HCT116 (cell line): ENCODE data around the gene MCRIP1.

ENCODE experiments used
- ATF3 ChIP-seq: IDR thresholded peaks from 2 replicates; pipeline ENCODE4 v1.6.1; 2012
- EZH2 ChIP-seq: fragments of 200-600 bp; sonication (generic); IDR thresholded peaks from 2 replicates; pipeline ENCODE4 v1.6.1; 2017; ENCODE audit warnings: antibody characterized with exemption, mixed run types
- FOSL1 ChIP-seq: IDR thresholded peaks from 2 replicates; pipeline ENCODE4 v1.6.1; 2012; ENCODE audit warnings: low read depth
- JUND ChIP-seq: IDR thresholded peaks from 2 replicates; pipeline ENCODE4 v1.6.1; 2012
- MAX ChIP-seq: IDR thresholded peaks from 2 replicates; pipeline ENCODE4 v1.6.1; 2012
- POLR2AphosphoS5 ChIP-seq: IDR thresholded peaks from 2 replicates; pipeline ENCODE4 v1.6.1; 2011; ENCODE audit warnings: mild to moderate bottlenecking, low read depth, low read length, moderate library complexity
- YY1 ChIP-seq: IDR thresholded peaks from 2 replicates; pipeline ENCODE4 v1.6.1; 2011; ENCODE audit warnings: low read length, low read depth, moderate library complexity, mild to moderate bottlenecking; ENCODE audit not compliant: insufficient replicate concordance; ENCODE audit errors: extremely low read depth
- TF ChIP-seq, protein P1 (sequence below), 3 experiments: fragments of 200-600 bp in 1 of 3; sonication (generic) in 1 of 3; IDR thresholded peaks in 2 of 3; conservative IDR thresholded peaks in 1 of 3; 2 replicates each; pipeline ENCODE4 v1.5.1; 2012 to 2017; ENCODE audit warnings: low read depth in 2 of 3, low read length in 2 of 3, antibody characterized with exemption in 1 of 3, borderline replicate concordance in 1 of 3, control low read depth in 1 of 3, mild to moderate bottlenecking in 1 of 3, mixed read lengths in 1 of 3, mixed run types in 1 of 3, moderate library complexity in 1 of 3; ENCODE audit not compliant: insufficient read depth in 1 of 3
- TF ChIP-seq, protein P2 (sequence below): IDR thresholded peaks from 2 replicates; pipeline ENCODE4 v1.6.1; 2012; ENCODE audit warnings: low read depth

- TF ChIP-seq POLR2AphosphoS5, result no peak
- TF ChIP-seq MAX, result no peak
- TF ChIP-seq, protein P1, sequence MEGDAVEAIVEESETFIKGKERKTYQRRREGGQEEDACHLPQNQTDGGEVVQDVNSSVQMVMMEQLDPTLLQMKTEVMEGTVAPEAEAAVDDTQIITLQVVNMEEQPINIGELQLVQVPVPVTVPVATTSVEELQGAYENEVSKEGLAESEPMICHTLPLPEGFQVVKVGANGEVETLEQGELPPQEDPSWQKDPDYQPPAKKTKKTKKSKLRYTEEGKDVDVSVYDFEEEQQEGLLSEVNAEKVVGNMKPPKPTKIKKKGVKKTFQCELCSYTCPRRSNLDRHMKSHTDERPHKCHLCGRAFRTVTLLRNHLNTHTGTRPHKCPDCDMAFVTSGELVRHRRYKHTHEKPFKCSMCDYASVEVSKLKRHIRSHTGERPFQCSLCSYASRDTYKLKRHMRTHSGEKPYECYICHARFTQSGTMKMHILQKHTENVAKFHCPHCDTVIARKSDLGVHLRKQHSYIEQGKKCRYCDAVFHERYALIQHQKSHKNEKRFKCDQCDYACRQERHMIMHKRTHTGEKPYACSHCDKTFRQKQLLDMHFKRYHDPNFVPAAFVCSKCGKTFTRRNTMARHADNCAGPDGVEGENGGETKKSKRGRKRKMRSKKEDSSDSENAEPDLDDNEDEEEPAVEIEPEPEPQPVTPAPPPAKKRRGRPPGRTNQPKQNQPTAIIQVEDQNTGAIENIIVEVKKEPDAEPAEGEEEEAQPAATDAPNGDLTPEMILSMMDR (IDR thresholded peaks at IDR 0.05 in 2 of 3, conservative IDR thresholded peaks at IDR 0.05 in 1 of 3; ENCODE audit: borderline replicate concordance in 1 of 3, insufficient read depth in 1 of 3, low read depth in 2 of 3, low read length in 2 of 3), result no peak
- TF ChIP-seq, protein P2, sequence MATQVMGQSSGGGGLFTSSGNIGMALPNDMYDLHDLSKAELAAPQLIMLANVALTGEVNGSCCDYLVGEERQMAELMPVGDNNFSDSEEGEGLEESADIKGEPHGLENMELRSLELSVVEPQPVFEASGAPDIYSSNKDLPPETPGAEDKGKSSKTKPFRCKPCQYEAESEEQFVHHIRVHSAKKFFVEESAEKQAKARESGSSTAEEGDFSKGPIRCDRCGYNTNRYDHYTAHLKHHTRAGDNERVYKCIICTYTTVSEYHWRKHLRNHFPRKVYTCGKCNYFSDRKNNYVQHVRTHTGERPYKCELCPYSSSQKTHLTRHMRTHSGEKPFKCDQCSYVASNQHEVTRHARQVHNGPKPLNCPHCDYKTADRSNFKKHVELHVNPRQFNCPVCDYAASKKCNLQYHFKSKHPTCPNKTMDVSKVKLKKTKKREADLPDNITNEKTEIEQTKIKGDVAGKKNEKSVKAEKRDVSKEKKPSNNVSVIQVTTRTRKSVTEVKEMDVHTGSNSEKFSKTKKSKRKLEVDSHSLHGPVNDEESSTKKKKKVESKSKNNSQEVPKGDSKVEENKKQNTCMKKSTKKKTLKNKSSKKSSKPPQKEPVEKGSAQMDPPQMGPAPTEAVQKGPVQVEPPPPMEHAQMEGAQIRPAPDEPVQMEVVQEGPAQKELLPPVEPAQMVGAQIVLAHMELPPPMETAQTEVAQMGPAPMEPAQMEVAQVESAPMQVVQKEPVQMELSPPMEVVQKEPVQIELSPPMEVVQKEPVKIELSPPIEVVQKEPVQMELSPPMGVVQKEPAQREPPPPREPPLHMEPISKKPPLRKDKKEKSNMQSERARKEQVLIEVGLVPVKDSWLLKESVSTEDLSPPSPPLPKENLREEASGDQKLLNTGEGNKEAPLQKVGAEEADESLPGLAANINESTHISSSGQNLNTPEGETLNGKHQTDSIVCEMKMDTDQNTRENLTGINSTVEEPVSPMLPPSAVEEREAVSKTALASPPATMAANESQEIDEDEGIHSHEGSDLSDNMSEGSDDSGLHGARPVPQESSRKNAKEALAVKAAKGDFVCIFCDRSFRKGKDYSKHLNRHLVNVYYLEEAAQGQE, result no peak
- TF ChIP-seq JUND, result no peak
- no peak for TF ChIP-seq FOSL1
- no peak for TF ChIP-seq EZH2
- no peak for TF ChIP-seq YY1
- TF ChIP-seq ATF3, result no peak
Measured at GRCh38 chr17:81833921-81834830, 1.1 kb upstream of the MCRIP1 start.
